ENCODE results near the gene ISG15.
A peak's percentile ranks its signal among the peaks of the same experiment; 100 is the strongest.
"Not testable (repeated sequence)": the region's sequence is repeated elsewhere in the genome, so short reads cannot be mapped to it uniquely, and the experiment has no call there.

Gene ISG15

GRCh38 chr1:1030867-1031658 is 17.8 kb downstream of the ISG15 start:
- not testable (repeated sequence) for DNase-seq (ENCODE audit: low read depth)

GRCh38 chr1:1031659-1032235 is 18.4 kb downstream of the ISG15 start:
- DNase-seq (ENCODE audit: low read depth), result no peak

GRCh38 chr1:1032424-1032823 is 19.1 kb downstream of the ISG15 start:
- no peak for DNase-seq (ENCODE audit: low read depth)

GRCh38 chr1:1033009-1033587 is 19.8 kb downstream of the ISG15 start:
- peak; percentile 90 for DNase-seq (ENCODE audit: low read depth)

GRCh38 chr1:1033731-1034438 is 20.6 kb downstream of the ISG15 start:
- no peak for DNase-seq (ENCODE audit: low read depth)

GRCh38 chr1:1034439-1034781 is 21.1 kb downstream of the ISG15 start:
- DNase-seq (ENCODE audit: low read depth), result no peak

GRCh38 chr1:1035291-1035943 is 22.1 kb downstream of the ISG15 start:
- no peak for DNase-seq (ENCODE audit: low read depth)

GRCh38 chr1:1037366-1038327 is 24.4 kb downstream of the ISG15 start:
- no peak for DNase-seq (ENCODE audit: low read depth)

GRCh38 chr1:1038694-1039093 is 25.4 kb downstream of the ISG15 start:
- no peak for DNase-seq (ENCODE audit: low read depth)

- DNase-seq (ENCODE audit: low read depth), result no peak
Measured at GRCh38 chr1:1039145-1039910, 26.0 kb downstream of the ISG15 start.

- DNase-seq (ENCODE audit: low read depth), result peak; percentile 75
Measured at GRCh38 chr1:1040004-1040991, 27.0 kb downstream of the ISG15 start.

GRCh38 chr1:1041092-1041523 is 27.8 kb downstream of the ISG15 start:
- no peak for DNase-seq (ENCODE audit: low read depth)

- DNase-seq (ENCODE audit: low read depth), result no peak
Measured at GRCh38 chr1:1041873-1042272, 28.6 kb downstream of the ISG15 start.

- DNase-seq (ENCODE audit: low read depth), result no peak
Measured at GRCh38 chr1:1042835-1043234, 29.5 kb downstream of the ISG15 start.

GRCh38 chr1:1043411-1043810 is 30.1 kb downstream of the ISG15 start:
- DNase-seq (ENCODE audit: low read depth), result no peak

- no peak for DNase-seq (ENCODE audit: low read depth)
Measured at GRCh38 chr1:1043921-1044320, 30.6 kb downstream of the ISG15 start.

- no peak for DNase-seq (ENCODE audit: low read depth)
Measured at GRCh38 chr1:1044455-1045078, 31.3 kb downstream of the ISG15 start.

- DNase-seq (ENCODE audit: low read depth), result no peak
Measured at GRCh38 chr1:1045129-1045528, 31.8 kb downstream of the ISG15 start.

- DNase-seq (ENCODE audit: low read depth), result no peak
Measured at GRCh38 chr1:1046243-1046642, 32.9 kb downstream of the ISG15 start.
